GM19463 (cell line): Measurements from ENCODE around the gene CES2.
"Not testable (repeated sequence)": the region's sequence is repeated elsewhere in the genome, so short reads cannot be mapped to it uniquely, and the experiment has no call there.

Experiments
- ATAC-seq: cut with Tn5 transposase; IDR thresholded peaks from one replicate; pipeline ENCODE4 v1.9.1; 2021; ENCODE audit warnings: mild to moderate bottlenecking, moderate library complexity; ENCODE audit not compliant: unreplicated experiment

CES2 gene

GRCh38 chr16:66935314-66936011, at the start of gene CES2:
CES2 (plus strand) TSS chr16:66935516; CDS start chr16:66935636, 120 bp downstream.
- ATAC-seq: no peak

GRCh38 chr16:66886321-66886720, 49.0 kb upstream of the CES2 start:
- ATAC-seq: no peak

- ATAC-seq: no peak
Observed at GRCh38 chr16:66886914-66887313, 48.4 kb upstream of the CES2 start.

- no peak for ATAC-seq
Observed at GRCh38 chr16:66888647-66889615, 46.4 kb upstream of the CES2 start.

- ATAC-seq: no peak
Observed at GRCh38 chr16:66889622-66890021, 45.7 kb upstream of the CES2 start.

- ATAC-seq: no peak
Observed at GRCh38 chr16:66890799-66891198, 44.5 kb upstream of the CES2 start.

- no peak for ATAC-seq
Observed at GRCh38 chr16:66891360-66891759, 44.0 kb upstream of the CES2 start.

GRCh38 chr16:66891797-66892196, 43.5 kb upstream of the CES2 start:
- no peak for ATAC-seq

GRCh38 chr16:66894055-66894454, 41.3 kb upstream of the CES2 start:
- no peak for ATAC-seq

- no peak for ATAC-seq
Observed at GRCh38 chr16:66894948-66895688, 40.2 kb upstream of the CES2 start.

- no peak for ATAC-seq
Observed at GRCh38 chr16:66895689-66895979, 39.7 kb upstream of the CES2 start.

GRCh38 chr16:66895999-66896398, 39.3 kb upstream of the CES2 start:
- no peak for ATAC-seq

GRCh38 chr16:66896682-66897081, 38.6 kb upstream of the CES2 start:
- ATAC-seq: not testable (repeated sequence)

- ATAC-seq: no peak
Observed at GRCh38 chr16:66898207-66898606, 37.1 kb upstream of the CES2 start.

GRCh38 chr16:66898933-66899309, 36.4 kb upstream of the CES2 start:
- no peak for ATAC-seq

GRCh38 chr16:66899310-66899944, 35.9 kb upstream of the CES2 start:
- no peak for ATAC-seq

GRCh38 chr16:66899945-66900710, 35.2 kb upstream of the CES2 start:
- no peak for ATAC-seq

GRCh38 chr16:66900721-66901441, 34.4 kb upstream of the CES2 start:
- ATAC-seq: no peak

GRCh38 chr16:66901626-66902025, 33.7 kb upstream of the CES2 start:
- ATAC-seq: no peak
